H9 (cell line): ENCODE measurements around the gene NKX1-1. TPM values are rescaled to one million over a fixed set of nuclear protein-coding genes. Genes with fewer than 3 reads are reported as not detected.

ENCODE experiments used
- DNase-seq: peaks from one replicate; pipeline ENCODE4 v3.0.0-alpha.2; 2017
- H2AFZ ChIP-seq: one replicate; pipeline ENCODE4 v1.6.1; 2013; ENCODE audit warnings: mild to moderate bottlenecking, low read length, control low read depth, moderate library complexity
- H2AK5ac ChIP-seq: 2 replicates; pipeline ENCODE4 v1.6.1; 2013; ENCODE audit warnings: low read length, control low read depth, mixed read lengths; ENCODE audit not compliant: insufficient read length
- H2BK120ac ChIP-seq: one replicate; pipeline ENCODE4 v1.6.1; 2013; ENCODE audit warnings: low read depth, mild to moderate bottlenecking, low read length, control low read depth, inconsistent platforms; ENCODE audit not compliant: poor library complexity, severe bottlenecking
- H2BK12ac ChIP-seq: 2 replicates; pipeline ENCODE4 v1.6.1; 2013; ENCODE audit warnings: low read length, control low read depth, mixed read lengths, low read depth; ENCODE audit not compliant: insufficient read length
- H2BK15ac ChIP-seq: 2 replicates; pipeline ENCODE4 v1.6.1; 2013; ENCODE audit warnings: low read depth, low read length, control low read depth
- H2BK20ac ChIP-seq: one replicate; pipeline ENCODE4 v1.6.1; 2013; ENCODE audit warnings: low read depth, mild to moderate bottlenecking, low read length, control low read depth, inconsistent platforms; ENCODE audit not compliant: poor library complexity, severe bottlenecking
- H2BK5ac ChIP-seq: 2 replicates; pipeline ENCODE4 v1.6.1; 2013; ENCODE audit warnings: low read length, control low read depth, mixed read lengths; ENCODE audit not compliant: insufficient read length
- H3K14ac ChIP-seq: 2 replicates; pipeline ENCODE4 v1.6.1; 2013; ENCODE audit warnings: low read length, control low read depth; ENCODE audit not compliant: insufficient read depth
- H3K18ac ChIP-seq: 2 replicates; pipeline ENCODE4 v1.6.1; 2013; ENCODE audit warnings: low read depth, mild to moderate bottlenecking, mixed read lengths, low read length, control low read depth; ENCODE audit not compliant: insufficient read length
- H3K23ac ChIP-seq: 2 replicates; pipeline ENCODE4 v1.6.1; 2013; ENCODE audit warnings: low read length, control low read depth, mixed read lengths, low read depth; ENCODE audit not compliant: insufficient read length
- H3K23me2 ChIP-seq: 2 replicates; pipeline ENCODE4 v1.6.1; 2013; ENCODE audit warnings: low read depth, mild to moderate bottlenecking, mixed read lengths, low read length, control low read depth; ENCODE audit not compliant: insufficient read length, poor library complexity, severe bottlenecking
- H3K27ac ChIP-seq: 2 replicates; pipeline ENCODE4 v1.5.1; 2013; ENCODE audit warnings: low read length, control low read depth, mixed read lengths, low read depth; ENCODE audit not compliant: insufficient read length
- H3K27me3 ChIP-seq: 2 replicates; pipeline ENCODE4 v1.6.1; 2013; ENCODE audit warnings: low read length, control low read depth, inconsistent platforms; ENCODE audit not compliant: insufficient read depth
- H3K4ac ChIP-seq: 2 replicates; pipeline ENCODE4 v1.6.1; 2013; ENCODE audit warnings: low read depth, mild to moderate bottlenecking, control low read depth, inconsistent platforms, low read length, moderate library complexity
- H3K4me1 ChIP-seq: 2 replicates; pipeline ENCODE4 v1.6.1; 2013; ENCODE audit warnings: low read length, control low read depth, inconsistent platforms; ENCODE audit not compliant: insufficient read depth
- H3K4me2 ChIP-seq: 2 replicates; pipeline ENCODE4 v1.6.1; 2013; ENCODE audit warnings: low read length, control low read depth, mixed read lengths; ENCODE audit not compliant: insufficient read length, insufficient read depth
- H3K56ac ChIP-seq: 2 replicates; pipeline ENCODE4 v1.6.1; 2013; ENCODE audit warnings: low read depth, mild to moderate bottlenecking, mixed read lengths, low read length, control low read depth; ENCODE audit not compliant: insufficient read length
- H3K79me1 ChIP-seq: 2 replicates; pipeline ENCODE4 v1.6.1; 2013; ENCODE audit warnings: low read depth, mild to moderate bottlenecking, moderate library complexity, low read length, control low read depth, inconsistent platforms; ENCODE audit not compliant: insufficient read depth, poor library complexity, severe bottlenecking
- H3K79me2 ChIP-seq: 2 replicates; pipeline ENCODE4 v1.6.1; 2013; ENCODE audit warnings: low read length, control low read depth, inconsistent platforms; ENCODE audit not compliant: insufficient read depth
- H3K9ac ChIP-seq: 2 replicates; pipeline ENCODE4 v1.6.1; 2013; ENCODE audit warnings: low read length, control low read depth, mixed read lengths; ENCODE audit not compliant: insufficient read length; ENCODE audit errors: extremely low read depth
- H3K9me3 ChIP-seq: one replicate; pipeline ENCODE4 v1.6.1; 2013; ENCODE audit warnings: low read depth, low read length, inconsistent platforms; ENCODE audit not compliant: control insufficient read depth
- H3T11ph ChIP-seq: one replicate; pipeline ENCODE4 v1.6.1; 2013; ENCODE audit warnings: mild to moderate bottlenecking, low read length, control low read depth, inconsistent platforms
- H4K20me1 ChIP-seq: one replicate; pipeline ENCODE4 v1.6.1; 2013; ENCODE audit not compliant: control insufficient read depth, insufficient read length, insufficient read depth
- H4K5ac ChIP-seq: 2 replicates; pipeline ENCODE4 v1.6.1; 2013; ENCODE audit warnings: low read depth, mild to moderate bottlenecking, mixed read lengths, low read length, control low read depth; ENCODE audit not compliant: insufficient read length
- H4K8ac ChIP-seq: replicated peaks from 2 replicates; pipeline ENCODE4 v1.6.1; 2013; ENCODE audit warnings: low read length, control low read depth, mixed read lengths, low read depth; ENCODE audit not compliant: insufficient read length
- H4K91ac ChIP-seq: 2 replicates; pipeline ENCODE4 v1.6.1; 2013; ENCODE audit warnings: low read depth, mild to moderate bottlenecking, moderate library complexity, mixed read lengths, low read length, control low read depth; ENCODE audit not compliant: insufficient read length
- H3K27ac Mint-ChIP-seq, 3 experiments: 2 replicates in 2 of 3; 3 replicates in 1 of 3; pipeline ENCODE4 v1.8.0; 2020 to 2021; ENCODE audit warnings: mixed read lengths in 3 of 3, mild to moderate bottlenecking in 1 of 3, moderate library complexity in 1 of 3
- H3K27me3 Mint-ChIP-seq: 2 replicates; pipeline ENCODE4 v1.8.0; 2021; ENCODE audit warnings: low read depth, mild to moderate bottlenecking, moderate library complexity, mixed read lengths
- H3K36me3 Mint-ChIP-seq, 3 experiments: 2 replicates in 2 of 3; 3 replicates in 1 of 3; pipeline ENCODE4 v1.8.0; 2020 to 2021; ENCODE audit warnings: low read depth in 3 of 3, mixed read lengths in 3 of 3; ENCODE audit not compliant: insufficient read depth in 1 of 3
- H3K4me1 Mint-ChIP-seq, 2 experiments: 2 replicates each; pipeline ENCODE4 v1.8.0; 2020; ENCODE audit warnings: mixed read lengths in 2 of 2
- H3K4me3 Mint-ChIP-seq, 2 experiments: 2 replicates in 1 of 2; 3 replicates in 1 of 2; pipeline ENCODE4 v1.8.0; 2020 to 2021; ENCODE audit warnings: mild to moderate bottlenecking in 2 of 2, mixed read lengths in 2 of 2, moderate library complexity in 1 of 2
- H3K9me3 Mint-ChIP-seq, 2 experiments: 2 replicates in 1 of 2; 3 replicates in 1 of 2; pipeline ENCODE4 v1.8.0; 2020; ENCODE audit warnings: mild to moderate bottlenecking in 2 of 2, mixed read lengths in 2 of 2, moderate library complexity in 1 of 2
- CTCF ChIP-seq: fragments of 200-600 bp; sonication (generic); conservative IDR thresholded peaks from 3 replicates; pipeline ENCODE4 v1.8.0; 2021; ENCODE audit warnings: antibody characterized with exemption, mild to moderate bottlenecking
- WGBS: extraction: QIAGEN DNeasy Blood & Tissue Kit; methylation state at CpG from one replicate; pipeline ENCODE4 v1.1.7; 2013; ENCODE audit warnings: missing lambda C conversion rate, low lambda C conversion rate, mixed read lengths; ENCODE audit not compliant: insufficient read length; ENCODE audit errors: extremely low coverage; 5-methylcytosine and 5-hydroxymethylcytosine counted together
- total RNA-seq: library from RNA; stranded (reverse); gene quantifications from 2 replicates; pipeline ENCODE4 v1.2.1, GENCODE V29; 2021

The NKX1-1 gene
- total RNA-seq, 1 experiment from 2014 or later, result not detected

- no peak overlapping the region for H3T11ph ChIP-seq
- H4K8ac ChIP-seq, result no peak overlapping the region
- no peak overlapping the region for H3K14ac ChIP-seq
- H3K36me3 Mint-ChIP-seq, result no peaks in the 10 kb centered on the region; a peak in 1 of 7 replicates
- H2BK120ac ChIP-seq, result no peak overlapping the region
- no peak overlapping the region for H3K4me3 Mint-ChIP-seq
- H3K27ac Mint-ChIP-seq, result peak overlapping the region in 2 of 3 experiments; percentile 25 to 83; a peak in 2 of 7 replicates
- no peaks in the 10 kb centered on the region for H3K79me1 ChIP-seq
- no peak overlapping the region for H3K4ac ChIP-seq
- H3K23ac ChIP-seq, result no peak overlapping the region
- no peak overlapping the region for H2BK12ac ChIP-seq
- H3K23me2 ChIP-seq, result peaks cover 2% of the 10 kb centered on the region
- H3K9me3 Mint-ChIP-seq, result no peaks in the 10 kb centered on the region; a peak in 1 of 5 replicates
- H2BK15ac ChIP-seq, result no peak overlapping the region
- H3K27me3 Mint-ChIP-seq, result peaks cover 28% of the 10 kb centered on the region
- peaks cover 0 to 2% of the 10 kb centered on the region in 2 experiments; a peak in 1 of 4 replicates for H3K4me1 Mint-ChIP-seq
- H4K5ac ChIP-seq, result no peak overlapping the region
- no peak overlapping the region for H3K9ac ChIP-seq
- H4K91ac ChIP-seq, result no peak overlapping the region
- H4K20me1 ChIP-seq, result no peaks in the 10 kb centered on the region
- no peak overlapping the region for H3K18ac ChIP-seq
- WGBS, result no CpG with 5 or more reads among the region's 27 CpGs
- H2AK5ac ChIP-seq, result no peak overlapping the region
- no peak overlapping the region for H2BK20ac ChIP-seq
- H3K79me2 ChIP-seq, result no peaks in the 10 kb centered on the region
- no peak overlapping the region for H2BK5ac ChIP-seq
- no peaks in the 10 kb centered on the region for H3K9me3 ChIP-seq
- H3K4me2 ChIP-seq, result no peak overlapping the region
- TF ChIP-seq CTCF, result no peak
- H3K56ac ChIP-seq, result no peak overlapping the region
- H2AFZ ChIP-seq, result no peak overlapping the region
- DNase-seq, result peak; percentile 30
- peaks cover 10% of the 10 kb centered on the region; the same call in 1 of the 2 replicates for H3K27me3 ChIP-seq
- H3K4me1 ChIP-seq, result no peaks in the 10 kb centered on the region
- H3K27ac ChIP-seq, result no peak overlapping the region
These were observed 10.1 kb upstream of the NKX1-1 start for GRCh38 chr4:1416051-1416947.
